Panc1 (cell line): ENCODE measurements around the gene NMRK2.

Experiments
- CTCF ChIP-seq: fragments of 450-650 bp; IDR thresholded peaks from 2 replicates; pipeline ENCODE4 v1.5.1; 2017; ENCODE audit warnings: mild to moderate bottlenecking
- POLR2AphosphoS5 ChIP-seq: IDR thresholded peaks from 2 replicates; pipeline ENCODE4 v1.6.1; 2012; ENCODE audit warnings: mild to moderate bottlenecking, low read depth, low read length, moderate library complexity
- REST ChIP-seq, 2 experiments: IDR thresholded peaks; 2 replicates each; pipeline ENCODE4 v1.6.1; 2011 to 2012; ENCODE audit warnings: low read depth in 2 of 2, control low read depth in 1 of 2, low read length in 1 of 2, mild to moderate bottlenecking in 1 of 2, moderate library complexity in 1 of 2; ENCODE audit not compliant: insufficient read depth in 1 of 2

- TF ChIP-seq CTCF, result no peak
- TF ChIP-seq POLR2AphosphoS5, result no peak; the same call in 1 of the 2 replicates
- no peak for TF ChIP-seq REST (IDR thresholded peaks at IDR 0.05; ENCODE audit: insufficient read depth in 1 of 2, low read depth in 2 of 2, low read length in 1 of 2)
Observed at GRCh38 chr19:3979289-3979673, 46.4 kb downstream of the NMRK2 start.
